ENCODE measurements around the gene ZNF217.
"Not testable (repeated sequence)": the region's sequence is repeated elsewhere in the genome, so short reads cannot be mapped to it uniquely, and the experiment has no call there.

DNA sequence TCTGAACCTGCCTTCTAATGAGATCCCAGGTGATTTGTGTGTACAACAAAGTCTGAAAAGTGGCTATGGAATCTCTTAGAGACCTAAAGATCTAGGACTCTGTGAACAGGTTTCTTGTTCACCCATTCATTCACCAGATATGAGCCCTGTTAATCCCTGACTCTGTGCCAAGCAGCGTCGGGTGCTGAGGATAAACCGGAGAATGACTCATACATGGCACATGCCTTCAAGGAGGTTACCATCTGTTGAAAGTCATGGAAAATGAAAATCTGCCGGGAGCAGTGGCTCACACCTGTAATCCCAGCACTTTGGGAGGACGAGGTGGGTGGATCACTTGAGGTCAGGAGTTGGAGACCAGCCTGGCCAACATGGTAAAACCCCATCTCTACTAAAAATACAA, 72.2 kb downstream of the ZNF217 start:
- TF ChIP-seq EZH2 (IDR thresholded peaks at IDR 0.05); POLR2AphosphoS5 (IDR thresholded peaks at IDR 0.05; ENCODE audit: borderline replicate concordance, low read depth, low read length): not testable (repeated sequence)

Measured in SK-N-MC (cell line).